ENCODE measurements around the gene NEDD4L. TPM values are rescaled to one million over a fixed set of nuclear protein-coding genes. Genes with fewer than 3 reads are reported as not detected.

Gene NEDD4L
- total RNA-seq, 1 donor from 2014 or later, result 15.6 TPM

GRCh38 chr18:58065956-58066355 is 21.9 kb downstream of the NEDD4L start:
- no peak for DNase-seq (ENCODE audit: low spot score in 2 of 2)
- no peaks in the 10 kb centered on the region for H3K9me3 ChIP-seq
- intact Hi-C loops (cut with DNase I), result no loop called here
- no peak overlapping the region for H3K27ac ChIP-seq
- H3K36me3 ChIP-seq, result no peaks in the 10 kb centered on the region
- no peaks in the 10 kb centered on the region for H3K4me1 ChIP-seq
- TF ChIP-seq CTCF (IDR thresholded peaks at IDR 0.05), result no peak
- no peaks in the 10 kb centered on the region for H3K27me3 ChIP-seq
- H3K4me3 ChIP-seq, result no peak overlapping the region

GRCh38 chr18:58067601-58068000 is 23.6 kb downstream of the NEDD4L start:
- no peak for DNase-seq (ENCODE audit: low spot score in 2 of 2)
- TF ChIP-seq CTCF (IDR thresholded peaks at IDR 0.05), result no peak
- H3K27me3 ChIP-seq, result no peaks in the 10 kb centered on the region
- no peaks in the 10 kb centered on the region for H3K36me3 ChIP-seq
- intact Hi-C loops (cut with DNase I), result no loop called here
- H3K4me3 ChIP-seq, result no peak overlapping the region
- H3K9me3 ChIP-seq, result no peaks in the 10 kb centered on the region
- H3K4me1 ChIP-seq, result no peaks in the 10 kb centered on the region
- H3K27ac ChIP-seq, result no peak overlapping the region

GRCh38 chr18:58069099-58069498 is 25.1 kb downstream of the NEDD4L start:
- no peak for DNase-seq (ENCODE audit: low spot score in 2 of 2)

GRCh38 chr18:58069721-58070292 is 25.8 kb downstream of the NEDD4L start:
- intact Hi-C loops (cut with DNase I), result no loop called here
- Histone ChIP-seq H3K9me3 (no peaks in the 10 kb centered on the region), H3K27ac (no peak overlapping the region), H3K4me1 (no peaks in the 10 kb centered on the region), H3K27me3 (no peaks in the 10 kb centered on the region), H3K4me3 (no peak overlapping the region), H3K36me3 (no peaks in the 10 kb centered on the region)
- no peak for TF ChIP-seq CTCF (IDR thresholded peaks at IDR 0.05)
- no peak for DNase-seq (ENCODE audit: low spot score in 2 of 2)

More at GRCh38 chr18:58069099-58069498, 25.1 kb downstream of the NEDD4L start:
- no peak for TF ChIP-seq CTCF (IDR thresholded peaks at IDR 0.05)
- no peak overlapping the region for H3K27ac ChIP-seq
- H3K36me3 ChIP-seq, result no peaks in the 10 kb centered on the region
- H3K4me3 ChIP-seq, result no peak overlapping the region
- intact Hi-C loops (cut with DNase I), result no loop called here
- H3K9me3 ChIP-seq, result no peaks in the 10 kb centered on the region
- no peaks in the 10 kb centered on the region for H3K27me3 ChIP-seq
- H3K4me1 ChIP-seq, result no peaks in the 10 kb centered on the region

- DNase-seq (ENCODE audit: low spot score in 2 of 2), result no peak
- Histone ChIP-seq H3K4me1 (no peaks in the 10 kb centered on the region), H3K27ac (no peak overlapping the region), H3K36me3 (no peaks in the 10 kb centered on the region), H3K9me3 (no peaks in the 10 kb centered on the region), H3K27me3 (no peaks in the 10 kb centered on the region), H3K4me3 (no peak overlapping the region)
- TF ChIP-seq CTCF (IDR thresholded peaks at IDR 0.05), result no peak
- intact Hi-C loops (cut with DNase I), result no loop called here
Observed at GRCh38 chr18:58076052-58076451, 32.0 kb downstream of the NEDD4L start.

- Histone ChIP-seq H3K4me1 (no peaks in the 10 kb centered on the region), H3K27me3 (no peaks in the 10 kb centered on the region), H3K9me3 (no peaks in the 10 kb centered on the region), H3K4me3 (no peak overlapping the region), H3K36me3 (no peaks in the 10 kb centered on the region), H3K27ac (no peak overlapping the region)
- intact Hi-C loops (cut with DNase I), result no loop called here
- no peak for TF ChIP-seq CTCF (IDR thresholded peaks at IDR 0.05)
- no peak for DNase-seq (ENCODE audit: low spot score in 2 of 2)
Observed at GRCh38 chr18:58077329-58077728, 33.3 kb downstream of the NEDD4L start.

Data from ascending aorta (tissue), 2 donors.